ENCODE measurements around the gene EVA1C. TPM values are rescaled to one million over a fixed set of nuclear protein-coding genes. Genes with fewer than 3 reads are reported as not detected.

EVA1C gene
- total RNA-seq, 1 experiment from 2014 or later: not detected

DNA sequence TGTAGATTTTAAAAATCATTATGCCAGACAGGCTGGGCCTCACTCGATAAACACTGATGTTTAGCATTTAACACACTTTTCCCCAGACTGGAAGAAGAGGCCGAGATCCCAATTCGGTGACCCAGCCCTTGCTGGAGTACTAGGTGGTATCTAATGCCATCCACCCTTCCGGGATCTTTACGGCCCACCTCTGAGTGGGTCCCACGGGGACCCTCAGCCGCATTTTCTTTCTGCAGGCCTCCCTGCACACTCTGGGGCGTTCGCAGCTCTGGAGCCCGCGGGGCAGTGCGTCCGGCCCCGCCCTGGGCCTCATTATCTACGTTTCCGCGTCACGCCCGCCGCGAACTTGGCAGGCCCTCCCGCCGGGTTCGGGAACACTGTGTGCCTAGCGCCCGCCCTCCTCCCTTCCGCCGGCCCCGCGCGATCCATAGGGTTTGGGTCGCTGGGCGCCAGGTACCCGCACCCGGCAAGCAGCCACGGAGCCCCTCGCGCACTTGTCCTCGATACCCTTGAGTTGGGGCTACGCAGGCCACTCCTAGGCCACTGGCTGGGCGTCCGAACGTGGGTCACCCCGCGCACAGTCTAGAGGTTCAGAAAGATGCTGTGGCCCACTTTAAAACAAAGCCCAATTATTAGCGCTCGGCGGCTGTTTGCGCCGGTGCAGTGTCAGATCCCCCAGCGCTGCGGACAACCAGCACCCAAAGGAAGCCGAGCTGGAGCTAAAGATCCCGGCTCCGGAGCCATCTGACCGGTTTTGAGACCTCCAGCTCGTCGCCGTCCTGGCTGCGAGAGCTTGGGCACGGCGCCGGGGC is 950 bp upstream of the EVA1C start:
- Histone ChIP-seq H3K27me3 (ENCODE audit: low read length) (no peaks in the 10 kb centered on the region), H3K9ac (ENCODE audit: low read length) (no peak overlapping the region), H3K9me2 (replicated peaks; ENCODE audit: insufficient read depth, low read length) (no peaks in the 10 kb centered on the region), H2AFZ (ENCODE audit: low read length) (no peak overlapping the region), H3K4me3 (ENCODE audit: low read length) (no peak overlapping the region), H3K79me2 (ENCODE audit: low read length) (no peaks in the 10 kb centered on the region), H3K9me3 (ENCODE audit: low read length) (no peaks in the 10 kb centered on the region), H3K4me1 (ENCODE audit: low read length) (no peaks in the 10 kb centered on the region), H3K4me2 (ENCODE audit: low read depth, low read length, poor library complexity, severe bottlenecking) (no peak overlapping the region), H3K36me3 (ENCODE audit: insufficient read depth, low read length) (no peaks in the 10 kb centered on the region), H3K27ac (ENCODE audit: low read length) (no peak overlapping the region), H4K20me1 (ENCODE audit: insufficient read depth, low read depth, low read length) (no peaks in the 10 kb centered on the region)
- DNase-seq: no peak

- no peak overlapping the region for H3K4me3 ChIP-seq (ENCODE audit: low read length)
- DNase-seq: no peak
- no peak overlapping the region for H3K9ac ChIP-seq (ENCODE audit: low read length)
Measured at GRCh38 chr21:32413015-32413504, 554 bp downstream of the EVA1C start.

DNA sequence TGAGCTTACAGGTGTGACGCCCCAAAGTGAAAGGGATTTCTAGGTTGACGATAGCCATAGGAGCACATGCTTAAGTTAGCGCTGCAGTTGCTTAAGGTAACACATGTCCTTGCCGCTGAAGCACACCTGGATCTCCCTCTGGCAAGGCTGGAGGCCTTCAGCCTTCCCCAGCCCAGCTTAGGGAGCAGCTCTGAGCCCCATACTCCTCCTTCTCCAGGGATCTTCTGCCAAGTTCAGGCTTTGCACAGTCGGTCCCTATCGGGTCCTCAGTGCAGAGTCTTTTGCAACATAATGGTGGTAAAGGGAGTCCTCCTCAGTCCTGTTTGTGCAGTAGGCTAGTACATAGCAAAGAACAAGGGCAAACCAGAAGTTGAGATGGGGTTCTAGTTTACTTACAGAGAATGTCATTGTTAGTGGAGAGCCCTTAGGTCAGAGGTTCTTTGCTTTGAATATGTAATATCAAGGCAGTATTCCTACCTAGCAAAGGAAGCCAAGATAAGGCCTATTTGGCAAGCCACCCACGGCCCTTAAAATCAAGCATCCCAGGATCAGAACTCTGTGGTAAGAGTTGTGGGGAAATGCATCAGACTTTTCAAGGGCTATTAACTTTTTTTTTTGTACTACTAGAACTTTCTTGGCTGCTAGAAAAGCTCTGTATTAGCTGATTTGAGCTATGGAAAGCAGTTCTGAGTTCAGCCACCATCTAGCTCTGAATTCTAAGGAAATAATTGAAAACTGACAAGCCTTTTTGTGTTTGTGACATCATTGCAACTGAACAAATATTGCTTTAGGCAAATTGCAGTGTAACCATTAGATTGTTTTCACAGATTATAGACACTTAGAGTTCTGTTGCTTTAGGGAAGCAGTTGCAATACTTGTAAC is 1.4 kb downstream of the EVA1C start:
- no peak overlapping the region for H2AFZ ChIP-seq (ENCODE audit: low read length)

More at GRCh38 chr21:32413015-32413504, 554 bp downstream of the EVA1C start:
- Histone ChIP-seq H4K20me1 (ENCODE audit: insufficient read depth, low read depth, low read length) (no peaks in the 10 kb centered on the region), H3K4me2 (ENCODE audit: low read depth, low read length, poor library complexity, severe bottlenecking) (no peak overlapping the region), H3K36me3 (ENCODE audit: insufficient read depth, low read length) (no peaks in the 10 kb centered on the region), H3K4me1 (ENCODE audit: low read length) (no peaks in the 10 kb centered on the region), H3K79me2 (ENCODE audit: low read length) (no peaks in the 10 kb centered on the region), H3K27ac (ENCODE audit: low read length) (no peak overlapping the region), H3K9me3 (ENCODE audit: low read length) (no peaks in the 10 kb centered on the region), H2AFZ (ENCODE audit: low read length) (no peak overlapping the region), H3K9me2 (replicated peaks; ENCODE audit: insufficient read depth, low read length) (no peaks in the 10 kb centered on the region), H3K27me3 (ENCODE audit: low read length) (no peaks in the 10 kb centered on the region)

DNA sequence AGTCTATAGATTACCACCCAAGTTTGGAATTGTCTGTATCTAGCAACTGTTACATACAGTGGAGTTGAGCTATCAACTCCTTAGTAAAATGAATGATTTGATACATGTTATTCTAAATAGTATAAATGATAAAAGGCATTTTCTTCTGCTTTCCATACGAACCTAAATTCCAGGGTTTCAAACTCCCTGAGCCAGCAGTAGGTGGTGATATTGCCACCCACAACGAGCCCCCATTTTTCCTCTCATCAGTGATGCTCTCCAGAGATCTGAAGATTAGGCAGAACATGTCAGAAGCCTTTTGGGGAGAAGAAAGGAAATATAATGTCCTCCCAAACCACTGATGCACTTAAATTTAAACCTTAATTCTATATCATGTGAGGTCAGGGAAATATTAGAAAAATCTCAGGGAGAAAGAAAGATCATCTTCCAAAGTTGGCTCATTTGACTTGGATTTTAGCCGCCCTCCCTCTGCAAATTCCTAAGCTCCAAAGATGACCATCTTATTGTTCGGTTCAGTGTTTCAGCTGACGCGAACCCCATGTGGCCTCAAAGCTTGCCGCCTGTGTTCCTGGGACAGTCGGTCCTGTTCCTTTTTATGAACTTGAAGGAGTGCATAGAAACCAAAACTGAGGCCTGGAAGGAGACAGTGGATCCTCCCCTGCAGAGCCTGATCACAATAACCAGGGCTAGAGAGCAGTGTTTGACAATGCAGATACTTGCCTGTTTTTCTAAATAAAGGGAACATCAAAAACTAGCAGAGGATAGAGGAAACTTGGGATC is 2.3 kb downstream of the EVA1C start:
- Histone ChIP-seq H3K4me1 (ENCODE audit: low read length) (no peaks in the 10 kb centered on the region), H3K9ac (ENCODE audit: low read length) (no peak overlapping the region), H3K4me3 (ENCODE audit: low read length) (no peak overlapping the region), H3K27me3 (ENCODE audit: low read length) (no peaks in the 10 kb centered on the region), H2AFZ (ENCODE audit: low read length) (no peak overlapping the region), H3K27ac (ENCODE audit: low read length) (no peak overlapping the region), H4K20me1 (ENCODE audit: insufficient read depth, low read depth, low read length) (no peaks in the 10 kb centered on the region), H3K4me2 (ENCODE audit: low read depth, low read length, poor library complexity, severe bottlenecking) (no peak overlapping the region), H3K9me3 (ENCODE audit: low read length) (no peaks in the 10 kb centered on the region), H3K79me2 (ENCODE audit: low read length) (no peaks in the 10 kb centered on the region), H3K9me2 (replicated peaks; ENCODE audit: insufficient read depth, low read length) (no peaks in the 10 kb centered on the region), H3K36me3 (ENCODE audit: insufficient read depth, low read length) (no peaks in the 10 kb centered on the region)
- no peak for DNase-seq

More for the DNA sequence above, 1.4 kb downstream of the EVA1C start:
- no peaks in the 10 kb centered on the region for H3K27me3 ChIP-seq (ENCODE audit: low read length)
- H3K36me3 ChIP-seq (ENCODE audit: insufficient read depth, low read length): no peaks in the 10 kb centered on the region
- H3K4me1 ChIP-seq (ENCODE audit: low read length): no peaks in the 10 kb centered on the region
- no peaks in the 10 kb centered on the region for H3K9me3 ChIP-seq (ENCODE audit: low read length)
- no peak overlapping the region for H3K9ac ChIP-seq (ENCODE audit: low read length)
- H3K27ac ChIP-seq (ENCODE audit: low read length): no peak overlapping the region
- DNase-seq: no peak
- no peaks in the 10 kb centered on the region for H4K20me1 ChIP-seq (ENCODE audit: insufficient read depth, low read depth, low read length)
- H3K4me2 ChIP-seq (ENCODE audit: low read depth, low read length, poor library complexity, severe bottlenecking): no peak overlapping the region
- H3K9me2 ChIP-seq (replicated peaks; ENCODE audit: insufficient read depth, low read length): no peaks in the 10 kb centered on the region
- H3K4me3 ChIP-seq (ENCODE audit: low read length): no peak overlapping the region
- no peaks in the 10 kb centered on the region for H3K79me2 ChIP-seq (ENCODE audit: low read length)

DNA sequence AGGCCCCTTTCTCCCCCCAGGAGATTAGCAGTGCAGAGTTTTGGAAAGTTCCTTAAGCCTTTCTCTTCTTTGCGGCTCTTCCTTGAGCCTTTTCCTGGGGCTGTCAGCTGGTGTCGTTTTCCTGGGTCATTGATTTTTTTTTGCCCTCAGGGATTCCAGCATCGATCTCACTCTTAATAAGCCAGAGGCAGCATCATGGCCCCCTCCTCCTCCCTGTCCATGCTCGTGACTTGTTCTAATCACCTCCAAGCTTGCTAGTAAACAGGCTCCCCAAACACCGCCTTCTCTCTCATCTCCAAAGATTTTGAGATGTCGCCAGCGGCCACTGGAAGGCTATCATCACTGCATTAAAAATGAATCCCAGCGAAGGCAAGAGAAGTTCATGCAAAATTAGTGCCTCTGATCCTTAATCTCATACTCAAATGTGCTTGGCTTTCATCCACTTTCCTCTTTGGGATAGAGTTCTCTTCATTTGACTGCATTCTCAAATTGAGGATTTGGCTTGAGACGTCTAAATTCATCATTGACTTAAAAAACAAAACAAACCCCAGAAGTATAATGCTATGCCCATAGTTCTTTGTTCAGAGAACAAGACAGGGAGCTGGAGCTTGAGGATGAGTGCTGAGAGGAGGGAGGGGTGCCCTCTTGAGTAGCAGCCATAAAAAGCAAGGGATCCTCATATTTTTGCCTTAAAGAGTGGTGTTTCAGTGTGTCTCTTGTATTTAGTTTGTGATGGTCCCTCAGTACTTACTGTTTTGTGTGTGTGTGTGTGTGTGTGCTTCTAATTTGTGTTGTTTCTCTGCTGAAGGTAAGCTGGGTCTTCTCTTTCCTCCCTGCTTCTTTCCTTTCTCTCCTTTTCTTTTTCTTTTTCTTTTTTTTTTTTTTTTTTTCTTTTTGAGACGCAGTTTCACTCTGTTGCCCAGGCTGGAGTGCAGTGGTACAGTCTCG is 3.2 kb downstream of the EVA1C start:
- no peaks in the 10 kb centered on the region for H4K20me1 ChIP-seq (ENCODE audit: insufficient read depth, low read depth, low read length)
- no peak for DNase-seq
- no peaks in the 10 kb centered on the region for H3K9me2 ChIP-seq (replicated peaks; ENCODE audit: insufficient read depth, low read length)
- no peaks in the 10 kb centered on the region for H3K27me3 ChIP-seq (ENCODE audit: low read length)
- H3K4me1 ChIP-seq (ENCODE audit: low read length): no peaks in the 10 kb centered on the region
- no peak overlapping the region for H3K27ac ChIP-seq (ENCODE audit: low read length)
- H3K36me3 ChIP-seq (ENCODE audit: insufficient read depth, low read length): no peaks in the 10 kb centered on the region
- no peak overlapping the region for H3K4me2 ChIP-seq (ENCODE audit: low read depth, low read length, poor library complexity, severe bottlenecking)
- H3K9ac ChIP-seq (ENCODE audit: low read length): no peak overlapping the region
- H2AFZ ChIP-seq (ENCODE audit: low read length): no peak overlapping the region
- H3K9me3 ChIP-seq (ENCODE audit: low read length): no peaks in the 10 kb centered on the region
- no peak overlapping the region for H3K4me3 ChIP-seq (ENCODE audit: low read length)
- H3K79me2 ChIP-seq (ENCODE audit: low read length): no peaks in the 10 kb centered on the region

DNA sequence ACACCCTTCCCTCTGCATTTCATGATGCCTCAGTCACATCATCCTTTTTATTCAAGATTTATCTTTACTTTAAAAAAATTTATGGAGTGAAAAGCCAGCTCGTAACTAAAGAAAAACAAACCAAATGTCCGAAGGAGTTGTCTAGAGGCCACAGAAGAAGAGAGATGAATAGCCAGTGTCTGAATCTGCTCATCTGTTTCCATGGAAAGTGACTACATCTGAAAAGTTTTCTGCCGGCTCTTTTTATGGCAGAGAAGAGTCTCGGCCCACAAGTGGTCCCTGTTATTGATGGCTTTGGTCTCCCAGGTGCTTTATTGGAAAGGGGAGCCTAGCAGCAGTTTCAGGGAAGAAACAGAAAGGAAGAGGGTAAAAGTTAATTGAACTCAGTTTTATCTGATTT is 5.6 kb downstream of the EVA1C start:
- Histone ChIP-seq H3K9me3 (ENCODE audit: low read length) (no peaks in the 10 kb centered on the region), H3K4me3 (ENCODE audit: low read length) (no peak overlapping the region), H4K20me1 (ENCODE audit: insufficient read depth, low read depth, low read length) (no peaks in the 10 kb centered on the region), H3K9ac (ENCODE audit: low read length) (no peak overlapping the region), H3K27me3 (ENCODE audit: low read length) (no peaks in the 10 kb centered on the region), H3K4me2 (ENCODE audit: low read depth, low read length, poor library complexity, severe bottlenecking) (no peak overlapping the region), H3K79me2 (ENCODE audit: low read length) (no peaks in the 10 kb centered on the region), H3K9me2 (replicated peaks; ENCODE audit: insufficient read depth, low read length) (no peaks in the 10 kb centered on the region), H3K4me1 (ENCODE audit: low read length) (no peaks in the 10 kb centered on the region), H2AFZ (ENCODE audit: low read length) (no peak overlapping the region), H3K36me3 (ENCODE audit: insufficient read depth, low read length) (no peaks in the 10 kb centered on the region), H3K27ac (ENCODE audit: low read length) (no peak overlapping the region)
- no peak for DNase-seq

GRCh38 chr21:32422064-32422463 is 9.6 kb downstream of the EVA1C start:
- H3K9me2 ChIP-seq (replicated peaks; ENCODE audit: insufficient read depth, low read length): no peaks in the 10 kb centered on the region
- no peaks in the 10 kb centered on the region for H3K79me2 ChIP-seq (ENCODE audit: low read length)
- no peak overlapping the region for H3K4me3 ChIP-seq (ENCODE audit: low read length)
- no peaks in the 10 kb centered on the region for H3K27me3 ChIP-seq (ENCODE audit: low read length)
- DNase-seq: no peak
- H4K20me1 ChIP-seq (ENCODE audit: insufficient read depth, low read depth, low read length): no peaks in the 10 kb centered on the region
- H3K9me3 ChIP-seq (ENCODE audit: low read length): no peaks in the 10 kb centered on the region
- no peak overlapping the region for H3K9ac ChIP-seq (ENCODE audit: low read length)
- no peak overlapping the region for H3K27ac ChIP-seq (ENCODE audit: low read length)
- H3K4me1 ChIP-seq (ENCODE audit: low read length): no peaks in the 10 kb centered on the region
- no peak overlapping the region for H2AFZ ChIP-seq (ENCODE audit: low read length)
- no peaks in the 10 kb centered on the region for H3K36me3 ChIP-seq (ENCODE audit: insufficient read depth, low read length)
- no peak overlapping the region for H3K4me2 ChIP-seq (ENCODE audit: low read depth, low read length, poor library complexity, severe bottlenecking)

Data from Karpas-422 (cell line).